HG03520 (cell line): Measurements from ENCODE around the gene ADAP1.
"Not testable (repeated sequence)": the region's sequence is repeated elsewhere in the genome, so short reads cannot be mapped to it uniquely, and the experiment has no call there.

ENCODE experiments used
- ATAC-seq: cut with Tn5 transposase; IDR thresholded peaks from one replicate; pipeline ENCODE4 v1.9.1; 2021; ENCODE audit warnings: mild to moderate bottlenecking, moderate library complexity; ENCODE audit not compliant: unreplicated experiment

Gene ADAP1

GRCh38 chr7:883055-884021 is 71.1 kb downstream of the ADAP1 start:
- no peak for ATAC-seq

DNA sequence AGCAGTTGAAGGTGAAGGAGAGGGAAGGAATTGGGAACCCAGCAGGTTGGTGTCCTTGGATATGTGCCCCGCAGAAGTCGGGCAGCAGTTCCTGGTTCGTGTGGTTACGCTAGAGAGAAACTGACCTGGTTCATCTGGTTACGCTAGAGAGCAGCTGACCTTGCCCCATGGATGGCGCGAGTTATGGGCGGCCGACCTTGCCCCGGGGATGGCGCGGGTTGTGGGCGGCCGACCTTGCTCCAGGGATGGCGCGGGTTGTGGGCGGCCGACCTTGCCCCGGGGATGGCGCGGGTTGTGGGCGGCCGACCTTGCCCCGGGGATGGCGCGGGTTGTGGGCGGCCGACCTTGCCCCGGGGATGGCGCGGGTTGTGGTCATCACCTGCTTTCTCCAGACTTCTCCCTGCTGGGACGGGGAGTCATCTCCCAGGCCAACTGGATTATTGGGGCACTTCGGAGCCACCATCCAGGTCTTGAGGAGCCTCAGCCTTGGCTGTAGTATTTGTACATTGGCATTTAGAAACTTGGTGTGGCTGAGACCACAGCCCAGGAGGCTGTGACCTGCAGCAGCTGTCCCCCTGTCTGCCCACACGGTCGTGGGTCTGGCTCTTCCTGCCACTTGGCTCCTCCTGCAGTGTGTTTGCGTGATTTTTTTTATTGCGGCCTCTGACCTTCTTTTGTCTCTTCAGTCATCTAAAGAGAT is 72.0 kb downstream of the ADAP1 start:
- no peak for ATAC-seq

DNA sequence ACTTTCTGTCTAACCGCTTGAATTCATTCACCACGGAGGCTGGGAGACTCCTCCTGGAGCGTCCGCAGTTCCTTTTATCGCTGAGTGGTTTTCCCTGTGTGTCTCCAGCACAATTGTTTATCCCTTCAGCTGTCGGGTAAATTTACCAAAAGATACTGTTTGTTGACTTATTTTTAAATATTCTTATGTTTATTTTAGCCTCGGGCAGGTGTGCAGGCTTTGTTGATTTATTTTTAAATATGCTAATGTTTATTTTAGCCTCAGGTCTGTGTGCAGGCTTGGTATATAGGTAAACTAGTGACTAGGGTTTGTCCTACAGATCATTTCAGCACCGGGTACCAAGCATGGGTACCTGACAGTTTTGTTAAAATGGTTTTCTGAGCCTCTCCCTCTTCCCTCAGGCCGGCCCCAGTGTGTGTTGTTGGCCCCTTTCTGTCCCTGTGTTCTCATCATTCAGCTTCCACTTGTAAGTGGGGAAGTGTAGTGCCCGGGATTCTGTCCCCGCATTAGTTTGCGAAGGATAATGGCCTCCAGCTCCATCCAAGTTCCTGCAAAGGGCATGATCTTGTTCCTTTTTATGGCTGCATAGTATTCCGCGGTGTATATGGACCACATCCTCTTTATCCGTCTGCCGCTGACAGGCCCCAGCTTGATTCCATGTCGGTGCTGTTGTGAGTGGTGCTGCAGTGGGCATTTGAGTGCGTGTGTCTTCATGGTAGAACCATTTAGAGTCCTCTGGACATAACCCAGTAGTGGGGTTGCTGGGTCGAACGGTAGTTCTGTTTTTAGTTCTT is 72.8 kb downstream of the ADAP1 start:
- no peak for ATAC-seq

DNA sequence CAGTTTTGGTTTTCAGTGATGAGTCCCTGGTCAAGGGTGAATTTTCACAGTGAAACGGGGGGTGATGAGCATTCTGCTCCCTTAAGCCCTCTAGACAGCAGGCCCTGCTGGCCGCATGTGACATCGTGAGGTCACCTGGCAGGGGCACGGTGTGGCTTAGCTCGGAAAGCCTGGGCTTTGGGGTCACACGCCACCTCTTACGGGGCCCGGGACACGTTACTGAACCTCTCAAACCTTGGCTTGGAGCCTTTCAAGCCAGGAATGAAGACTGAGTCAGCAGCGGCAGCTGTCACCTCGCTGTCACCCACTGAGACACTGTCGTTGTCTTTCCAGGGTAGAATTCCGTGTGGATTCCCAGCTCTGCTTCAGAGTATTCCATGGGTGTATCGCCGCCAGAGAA is 74.0 kb downstream of the ADAP1 start:
- no peak for ATAC-seq

- ATAC-seq: no peak
Observed at GRCh38 chr7:879706-880105, 74.8 kb downstream of the ADAP1 start.

GRCh38 chr7:879093-879492 is 75.4 kb downstream of the ADAP1 start:
- ATAC-seq: no peak

DNA sequence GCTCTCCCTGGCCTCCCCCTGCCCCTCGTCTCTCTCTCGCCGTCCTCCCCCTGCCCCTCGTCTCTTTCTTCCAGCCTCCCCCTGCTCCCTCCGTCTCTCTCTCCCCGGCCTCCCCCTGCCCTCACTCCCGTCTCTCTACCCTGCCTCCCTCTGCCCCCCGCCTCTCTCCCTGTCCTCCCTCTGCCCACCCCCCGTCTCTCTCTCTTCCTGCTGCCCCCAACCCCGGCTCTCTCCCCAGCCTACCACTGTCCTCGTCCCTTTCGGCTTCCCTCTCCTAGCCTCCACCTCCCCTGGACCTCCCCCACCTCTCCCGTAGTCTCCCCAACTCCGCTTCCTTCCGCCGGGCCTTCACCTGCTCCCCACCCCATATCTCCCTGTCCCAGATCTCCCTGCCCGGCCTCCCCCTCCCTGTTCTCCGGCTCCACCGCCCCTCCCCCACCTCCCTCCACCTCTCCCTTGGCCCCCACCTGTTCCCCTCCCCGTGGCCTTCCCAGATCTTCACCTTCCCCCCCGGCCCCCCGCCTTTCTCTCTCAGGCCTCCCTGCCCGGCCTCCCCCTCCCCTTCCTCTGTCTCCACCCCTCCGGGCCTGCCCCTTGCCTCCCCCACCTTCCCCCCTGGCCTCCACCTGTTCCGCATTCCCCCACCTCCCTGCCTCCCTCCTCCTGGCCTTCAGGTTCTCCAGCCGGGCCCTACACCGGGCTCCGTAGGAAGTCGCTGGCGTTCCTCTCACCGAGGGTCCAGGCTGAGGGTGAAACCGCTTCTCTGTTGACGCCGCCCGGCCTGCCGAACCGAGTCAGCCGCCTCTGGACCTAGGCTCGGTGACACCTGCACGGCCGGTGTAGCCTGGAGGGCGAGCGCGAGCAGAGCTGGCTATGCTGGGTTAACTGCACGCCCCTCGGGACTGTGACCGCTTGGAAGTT is 76.9 kb downstream of the ADAP1 start:
- ATAC-seq: no peak

DNA sequence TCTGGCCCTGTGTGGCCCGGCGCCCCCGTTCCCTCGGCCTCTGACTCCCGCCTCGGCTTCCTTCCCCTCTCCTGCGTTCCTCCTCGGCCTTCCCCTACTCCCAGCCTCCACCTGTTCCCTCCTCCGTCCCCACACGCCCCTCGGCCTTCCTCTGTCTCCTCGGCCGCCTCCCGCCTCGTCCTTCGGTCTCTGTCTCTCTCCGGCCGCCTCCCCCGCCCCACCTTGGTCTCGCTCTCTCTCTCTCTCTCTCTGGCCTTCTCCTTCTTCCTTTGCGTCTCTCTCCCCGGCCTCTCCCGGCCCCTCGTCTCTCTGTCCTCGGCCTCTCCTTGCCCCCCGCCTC is 77.5 kb downstream of the ADAP1 start:
- ATAC-seq: peak; percentile 25

GRCh38 chr7:876077-876971 is 78.2 kb downstream of the ADAP1 start, which contains the start of gene GET4:
Gene GET4, plus strand, starts transcription at chr7:876554. Its CDS starts 92 bp downstream, at chr7:876646.
- peak; percentile 63 for ATAC-seq

DNA sequence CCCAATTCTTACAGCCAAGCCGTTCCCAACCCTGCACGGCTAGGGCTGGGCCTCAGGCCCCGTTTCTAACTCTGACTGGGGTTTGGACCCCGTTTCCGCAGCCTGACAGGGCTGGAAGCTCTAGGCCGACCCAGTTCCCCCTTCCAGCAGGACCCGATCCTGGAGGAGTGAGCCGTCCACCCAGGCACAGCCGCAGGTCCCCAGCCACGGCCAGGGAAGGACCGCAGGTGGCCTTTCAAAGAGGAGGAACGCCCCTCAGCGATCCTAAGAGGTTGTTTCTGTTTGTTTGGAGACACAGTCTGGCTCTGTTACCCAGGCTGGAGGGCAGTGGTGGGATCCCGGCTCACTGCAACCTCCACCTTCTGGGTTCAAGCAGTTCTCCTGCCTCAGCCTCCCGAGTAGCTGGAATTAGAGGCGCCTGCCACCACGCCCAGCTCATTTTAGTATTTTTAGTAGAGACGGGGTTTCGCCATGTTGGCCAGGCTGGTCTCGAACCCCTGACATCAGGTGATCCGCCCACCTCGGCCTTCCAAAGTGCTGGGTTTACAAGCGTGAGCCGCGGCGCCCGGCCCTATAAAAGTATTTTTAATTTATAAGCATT is 78.9 kb downstream of the ADAP1 start:
- no peak for ATAC-seq

DNA sequence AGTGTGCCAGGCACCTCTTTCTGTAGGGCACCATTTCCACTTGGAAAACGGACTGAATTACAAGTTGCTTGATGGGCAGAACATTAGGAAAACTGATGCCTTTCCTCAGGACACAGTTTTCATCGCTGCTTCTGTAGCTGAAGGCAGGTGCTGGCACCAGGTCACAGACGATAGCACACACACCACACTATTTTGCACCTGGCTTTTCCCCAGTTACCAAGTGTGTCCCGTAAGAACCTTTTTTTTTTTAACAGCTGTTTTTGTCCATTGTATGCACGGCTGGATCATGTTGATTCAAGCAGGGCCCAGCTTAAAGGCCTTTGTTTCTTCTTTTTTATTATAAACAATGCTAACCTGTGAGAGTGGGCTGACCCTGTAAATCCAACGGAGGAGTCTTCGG is 79.4 kb downstream of the ADAP1 start:
- no peak for ATAC-seq

DNA sequence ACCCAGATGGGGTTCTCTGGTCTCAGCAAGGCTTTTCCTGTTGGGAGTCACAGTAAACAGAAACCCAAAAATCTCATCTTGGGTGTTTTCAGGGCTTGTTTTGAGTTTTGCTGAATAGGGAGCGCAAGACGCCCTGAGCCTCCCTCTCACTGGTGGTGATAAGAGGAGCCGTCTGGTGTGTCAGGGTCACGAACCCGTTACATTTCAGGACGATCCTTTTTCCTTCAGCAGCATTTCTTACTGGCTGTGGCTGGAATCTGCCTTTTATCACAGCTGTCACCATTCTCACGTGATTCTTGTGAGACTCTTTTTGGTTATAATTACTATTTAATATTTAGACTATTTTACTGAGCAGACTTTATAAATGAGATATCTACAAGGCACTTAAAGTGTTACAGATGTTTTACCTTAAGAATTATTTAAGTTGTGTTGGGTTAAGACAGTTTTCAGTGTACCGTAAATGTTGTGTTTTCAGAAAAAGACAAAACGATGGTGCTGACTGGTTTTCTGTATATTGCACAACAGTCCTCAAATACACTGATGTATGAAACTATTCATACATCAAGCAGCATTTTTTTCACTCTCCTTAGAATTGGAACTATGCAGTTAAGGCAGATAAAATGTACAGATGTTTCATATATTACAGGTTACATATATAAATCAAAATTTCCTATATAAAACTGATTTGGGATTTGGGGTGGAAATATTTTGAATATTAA is 80.3 kb downstream of the ADAP1 start:
- no peak for ATAC-seq

DNA sequence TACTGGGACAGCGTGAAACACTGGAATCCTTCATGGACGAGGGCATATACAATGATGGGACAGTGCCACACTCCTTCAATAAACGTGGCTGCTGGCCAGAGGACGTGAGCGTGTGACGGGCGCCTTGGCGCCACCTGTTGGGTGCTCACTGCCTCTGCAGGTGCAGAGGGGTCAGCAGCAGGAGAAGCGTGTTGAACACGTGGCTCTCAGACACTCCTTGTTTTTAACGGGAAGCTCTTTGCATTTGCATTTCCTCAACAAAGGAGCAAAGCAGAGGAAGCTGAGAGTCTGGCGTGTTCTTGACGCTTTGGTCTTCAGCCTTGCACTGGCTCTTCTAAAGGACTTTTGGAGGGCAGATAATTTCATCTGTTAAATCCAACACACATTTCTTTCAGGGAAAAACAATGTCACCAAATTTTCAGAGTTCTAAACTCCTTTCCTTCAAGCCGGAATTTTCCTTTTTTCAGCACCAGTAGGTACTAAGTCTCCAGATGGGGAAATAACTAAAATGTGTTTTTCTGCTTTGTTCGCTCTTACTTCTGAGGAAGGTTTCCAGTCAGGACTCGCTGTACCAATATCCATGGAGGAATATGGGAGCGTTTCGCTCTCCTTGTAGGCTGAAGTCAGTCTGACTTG is 81.0 kb downstream of the ADAP1 start:
- no peak for ATAC-seq

- ATAC-seq: not testable (repeated sequence)
Observed at GRCh38 chr7:872685-873084, 81.8 kb downstream of the ADAP1 start.

DNA sequence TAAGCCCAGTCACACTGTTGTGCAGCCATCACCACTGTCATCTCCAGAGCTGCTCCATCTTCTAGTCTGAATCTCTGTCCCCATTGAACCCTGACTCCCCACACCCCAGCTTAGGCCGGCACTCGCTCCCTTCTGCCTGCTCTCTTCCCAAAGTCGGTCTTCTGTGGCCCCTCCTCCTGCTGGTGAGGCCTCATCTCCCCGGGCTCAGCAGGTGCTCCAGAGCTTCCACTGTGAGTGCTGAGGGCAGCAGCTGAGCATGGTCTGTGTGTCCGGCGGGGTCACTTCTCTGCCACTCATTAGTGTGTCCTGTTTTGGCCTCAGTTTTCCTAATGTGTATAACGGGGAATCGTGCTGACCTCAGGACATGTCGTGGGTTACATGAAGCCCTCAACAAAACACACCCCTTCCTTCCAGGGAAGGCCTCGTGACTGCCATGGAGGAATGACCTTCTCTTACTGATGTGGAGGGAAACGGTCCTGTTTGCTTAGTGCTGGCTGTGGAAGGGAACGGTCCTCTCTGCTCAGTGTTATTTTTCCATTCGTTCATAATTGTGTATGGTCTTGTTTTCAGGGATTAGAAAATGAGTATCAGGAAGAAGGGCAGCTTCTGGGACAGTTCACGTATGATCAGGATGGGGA is 82.5 kb downstream of the ADAP1 start:
- ATAC-seq: no peak

GRCh38 chr7:869348-869747 is 85.1 kb downstream of the ADAP1 start:
- ATAC-seq: no peak

DNA sequence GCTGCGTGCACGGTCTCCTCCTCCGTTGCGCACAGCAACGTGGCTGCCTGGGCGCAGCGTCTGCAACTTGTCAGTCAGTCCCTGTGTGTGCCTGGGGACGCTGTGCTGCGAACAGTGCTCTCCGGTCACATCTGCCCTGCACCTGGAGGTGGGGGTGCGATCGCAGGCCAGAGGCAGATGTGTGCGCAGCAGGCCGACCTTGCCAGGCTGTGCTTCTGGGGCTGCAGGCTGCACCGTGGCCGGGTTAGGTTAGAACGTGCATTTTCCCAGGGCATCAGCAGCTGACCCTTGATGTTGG is 86.3 kb downstream of the ADAP1 start:
- no peak for ATAC-seq
